ENCODE data around the gene CTRL.

GRCh38 chr16:67934306-67935100 is 2.8 kb upstream of the CTRL start:
- TF ChIP-seq POLR2A (IDR thresholded peaks at IDR 0.05), result no peak
- TF ChIP-seq, protein P1, sequence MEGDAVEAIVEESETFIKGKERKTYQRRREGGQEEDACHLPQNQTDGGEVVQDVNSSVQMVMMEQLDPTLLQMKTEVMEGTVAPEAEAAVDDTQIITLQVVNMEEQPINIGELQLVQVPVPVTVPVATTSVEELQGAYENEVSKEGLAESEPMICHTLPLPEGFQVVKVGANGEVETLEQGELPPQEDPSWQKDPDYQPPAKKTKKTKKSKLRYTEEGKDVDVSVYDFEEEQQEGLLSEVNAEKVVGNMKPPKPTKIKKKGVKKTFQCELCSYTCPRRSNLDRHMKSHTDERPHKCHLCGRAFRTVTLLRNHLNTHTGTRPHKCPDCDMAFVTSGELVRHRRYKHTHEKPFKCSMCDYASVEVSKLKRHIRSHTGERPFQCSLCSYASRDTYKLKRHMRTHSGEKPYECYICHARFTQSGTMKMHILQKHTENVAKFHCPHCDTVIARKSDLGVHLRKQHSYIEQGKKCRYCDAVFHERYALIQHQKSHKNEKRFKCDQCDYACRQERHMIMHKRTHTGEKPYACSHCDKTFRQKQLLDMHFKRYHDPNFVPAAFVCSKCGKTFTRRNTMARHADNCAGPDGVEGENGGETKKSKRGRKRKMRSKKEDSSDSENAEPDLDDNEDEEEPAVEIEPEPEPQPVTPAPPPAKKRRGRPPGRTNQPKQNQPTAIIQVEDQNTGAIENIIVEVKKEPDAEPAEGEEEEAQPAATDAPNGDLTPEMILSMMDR (IDR thresholded peaks at IDR 0.05), result no peak
